HG02798 (cell line): ENCODE data around the gene CYLC1.

ENCODE experiments used
- ATAC-seq: cut with Tn5 transposase; IDR thresholded peaks from one replicate; pipeline ENCODE4 v1.9.1; 2021; ENCODE audit warnings: mild to moderate bottlenecking; ENCODE audit not compliant: unreplicated experiment, poor library complexity

Gene CYLC1

GRCh38 chrX:83860846-83861245 lies at the start of gene CYLC1:
TSS of gene CYLC1 (plus strand) at chrX:83861146. CDS start at chrX:83861183, 37 bp downstream.
- ATAC-seq = no peak

GRCh38 chrX:83819304-83819703 lies 41.6 kb upstream of the CYLC1 start:
- ATAC-seq = no peak

GRCh38 chrX:83829874-83830273 lies 31.1 kb upstream of the CYLC1 start:
- peak; percentile 74 for ATAC-seq

- peak; percentile 96 for ATAC-seq
Measured at GRCh38 chrX:83845397-83845796, 15.5 kb upstream of the CYLC1 start.

- no peak for ATAC-seq
Measured at GRCh38 chrX:83847339-83847738, 13.6 kb upstream of the CYLC1 start.

- ATAC-seq = no peak
Measured at GRCh38 chrX:83888585-83888984, 27.6 kb downstream of the CYLC1 start.

- no peak for ATAC-seq
Measured at GRCh38 chrX:83892433-83892832, 31.5 kb downstream of the CYLC1 start.

GRCh38 chrX:83906921-83907320 lies 46.0 kb downstream of the CYLC1 start:
- ATAC-seq = no peak

GRCh38 chrX:83916525-83916924 lies 55.6 kb downstream of the CYLC1 start:
- peak; percentile 43 for ATAC-seq

- no peak for ATAC-seq
Measured at GRCh38 chrX:83934220-83934619, 73.3 kb downstream of the CYLC1 start.
